Upper lobe of left lung (tissue), 4 donors: Measurements from ENCODE around the gene SLITRK5.

Experiments
- POLR2A ChIP-seq, 4 donors: fragments of 450-650 bp; IDR thresholded peaks; one replicate each; pipeline ENCODE4 v1.5.1; 2016 to 2017; ENCODE audit warnings: antibody characterized with exemption in 4 of 4, mild to moderate bottlenecking in 2 of 4
- POLR2AphosphoS5 ChIP-seq, 2 donors: sonication (generic); formaldehyde crosslinking; IDR thresholded peaks; one replicate each; pipeline ENCODE4 v1.5.1; 2017; ENCODE audit warnings: antibody characterized with exemption in 2 of 2
- TF ChIP-seq, protein P1 (sequence below), 6 experiments: fragments of 450-650 bp in 4 of 6; fragments of 200-600 bp in 2 of 6; sonication (generic) in 2 of 6; IDR thresholded peaks; one replicate each; pipeline ENCODE4 v1.5.1; 2016 to 2019; ENCODE audit warnings: antibody characterized with exemption in 6 of 6

DNA sequence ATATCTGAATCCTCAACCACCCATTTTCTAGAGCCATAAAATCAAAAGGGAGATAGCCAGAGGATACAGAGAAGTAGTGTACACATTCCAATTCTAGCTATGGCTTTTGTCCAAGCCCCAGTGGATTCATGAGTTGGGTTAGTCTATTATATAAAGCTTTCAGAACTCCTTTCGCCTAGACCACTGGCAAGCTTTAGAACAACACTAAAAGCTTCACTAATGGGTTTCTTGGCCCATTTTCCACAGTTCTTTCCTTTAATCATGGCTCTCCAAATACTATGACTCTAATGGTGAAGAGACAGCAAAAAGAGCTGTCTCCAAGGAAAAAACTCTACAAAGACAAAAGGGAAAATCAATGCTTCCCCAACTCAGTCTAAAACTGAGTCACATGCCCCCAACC is 48.2 kb upstream of the SLITRK5 start:
- TF ChIP-seq, protein P1, sequence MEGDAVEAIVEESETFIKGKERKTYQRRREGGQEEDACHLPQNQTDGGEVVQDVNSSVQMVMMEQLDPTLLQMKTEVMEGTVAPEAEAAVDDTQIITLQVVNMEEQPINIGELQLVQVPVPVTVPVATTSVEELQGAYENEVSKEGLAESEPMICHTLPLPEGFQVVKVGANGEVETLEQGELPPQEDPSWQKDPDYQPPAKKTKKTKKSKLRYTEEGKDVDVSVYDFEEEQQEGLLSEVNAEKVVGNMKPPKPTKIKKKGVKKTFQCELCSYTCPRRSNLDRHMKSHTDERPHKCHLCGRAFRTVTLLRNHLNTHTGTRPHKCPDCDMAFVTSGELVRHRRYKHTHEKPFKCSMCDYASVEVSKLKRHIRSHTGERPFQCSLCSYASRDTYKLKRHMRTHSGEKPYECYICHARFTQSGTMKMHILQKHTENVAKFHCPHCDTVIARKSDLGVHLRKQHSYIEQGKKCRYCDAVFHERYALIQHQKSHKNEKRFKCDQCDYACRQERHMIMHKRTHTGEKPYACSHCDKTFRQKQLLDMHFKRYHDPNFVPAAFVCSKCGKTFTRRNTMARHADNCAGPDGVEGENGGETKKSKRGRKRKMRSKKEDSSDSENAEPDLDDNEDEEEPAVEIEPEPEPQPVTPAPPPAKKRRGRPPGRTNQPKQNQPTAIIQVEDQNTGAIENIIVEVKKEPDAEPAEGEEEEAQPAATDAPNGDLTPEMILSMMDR (IDR thresholded peaks at IDR 0.05) = no peak
- TF ChIP-seq POLR2AphosphoS5 (IDR thresholded peaks at IDR 0.05) (no peak), POLR2A (IDR thresholded peaks at IDR 0.05) (no peak)
